Liver (tissue), 9 donors: ENCODE data around the gene STAT6. TPM values are rescaled to one million over a fixed set of nuclear protein-coding genes. Genes with fewer than 3 reads are reported as not detected.
A peak's percentile ranks its signal among the peaks of the same experiment; 100 is the strongest.

Experiments
- DNase-seq: peaks from one replicate; pipeline ENCODE4 v3.0.0-alpha.2; 2017; ENCODE audit warnings: low spot score
- H3K27ac ChIP-seq, 2 donors: one replicate each; pipeline ENCODE4 v1.7.0; 2013; ENCODE audit warnings: inconsistent platforms in 2 of 2, low read length in 2 of 2, control low read depth in 1 of 2, low read depth in 1 of 2, mild to moderate bottlenecking in 1 of 2
- H3K27me3 ChIP-seq, 4 donors: one replicate each; pipeline versions ENCODE4 v1.6.1 to v1.7.0; 2013; ENCODE audit warnings: low read length in 3 of 4, inconsistent platforms in 1 of 4, mild to moderate bottlenecking in 1 of 4, moderate library complexity in 1 of 4; ENCODE audit not compliant: control insufficient read depth in 4 of 4, insufficient read depth in 4 of 4
- H3K36me3 ChIP-seq, 4 donors: one replicate each; pipeline versions ENCODE4 v1.6.1 to v1.7.0; 2013; ENCODE audit warnings: low read length in 3 of 4, mild to moderate bottlenecking in 3 of 4, low read depth in 1 of 4, moderate library complexity in 1 of 4; ENCODE audit not compliant: control insufficient read depth in 4 of 4, insufficient read depth in 3 of 4
- H3K4me1 ChIP-seq, 4 donors: one replicate each; pipeline versions ENCODE4 v1.6.1 to v1.7.0; 2013; ENCODE audit warnings: low read length in 3 of 4, mild to moderate bottlenecking in 3 of 4, moderate library complexity in 1 of 4; ENCODE audit not compliant: control insufficient read depth in 4 of 4, insufficient read depth in 4 of 4
- H3K4me3 ChIP-seq, 3 donors: one replicate each; pipeline versions ENCODE4 v1.6.1 to v1.7.0; 2013; ENCODE audit warnings: low read length in 3 of 3, control low read depth in 1 of 3, low read depth in 1 of 3, mild to moderate bottlenecking in 1 of 3
- H3K9ac ChIP-seq, 2 donors: one replicate each; pipeline ENCODE4 v1.7.0; 2013; ENCODE audit warnings: low read length in 2 of 2, mild to moderate bottlenecking in 2 of 2, moderate library complexity in 2 of 2, control low read depth in 1 of 2, low read depth in 1 of 2
- H3K9me3 ChIP-seq, 4 donors: one replicate each; pipeline versions ENCODE4 v1.6.1 to v1.7.0; 2013; ENCODE audit warnings: low read length in 3 of 4; ENCODE audit not compliant: control insufficient read depth in 4 of 4
- ATF3 ChIP-seq: IDR thresholded peaks from 2 replicates; pipeline ENCODE4 v1.6.1; 2016; ENCODE audit warnings: antibody characterized with exemption
- CTCF ChIP-seq: fragments of 150-350 bp; IDR thresholded peaks from 2 replicates; pipeline ENCODE4 v1.5.1; 2017; ENCODE audit warnings: improper control_type of control experiment, low read depth, low read length; ENCODE audit not compliant: missing input control
- EGR1 ChIP-seq, 2 donors: IDR thresholded peaks; 2 replicates each; pipeline ENCODE4 v1.6.1; 2016 to 2018; ENCODE audit warnings: antibody characterized with exemption in 2 of 2, low read depth in 2 of 2
- FOXA1 ChIP-seq: IDR thresholded peaks from 2 replicates; pipeline ENCODE4 v1.6.1; 2016; ENCODE audit warnings: antibody characterized with exemption
- FOXA2 ChIP-seq: IDR thresholded peaks from 2 replicates; pipeline ENCODE4 v1.6.1; 2016; ENCODE audit warnings: antibody characterized with exemption
- GABPA ChIP-seq, 2 donors: IDR thresholded peaks in 1 of 2; conservative IDR thresholded peaks in 1 of 2; 2 replicates each; pipeline ENCODE4 v1.6.1; 2016; ENCODE audit warnings: antibody characterized with exemption in 2 of 2, mild to moderate bottlenecking in 1 of 2, moderate library complexity in 1 of 2
- HNF4A ChIP-seq, 2 donors: conservative IDR thresholded peaks; 2 replicates each; pipeline ENCODE4 v1.6.1; 2016; ENCODE audit warnings: antibody characterized with exemption in 2 of 2, mild to moderate bottlenecking in 2 of 2
- HNF4G ChIP-seq: IDR thresholded peaks from 2 replicates; pipeline ENCODE4 v1.6.1; 2016; ENCODE audit warnings: antibody characterized with exemption
- JUND ChIP-seq, 2 donors: IDR thresholded peaks; 2 replicates each; pipeline ENCODE4 v1.6.1; 2016; ENCODE audit warnings: antibody characterized with exemption in 2 of 2
- MAX ChIP-seq: IDR thresholded peaks from 2 replicates; pipeline ENCODE4 v1.6.1; 2016; ENCODE audit warnings: antibody characterized with exemption
- NR2F2 ChIP-seq: IDR thresholded peaks from 2 replicates; pipeline ENCODE4 v1.6.1; 2016; ENCODE audit warnings: antibody characterized with exemption
- RAD21 ChIP-seq, 2 donors: IDR thresholded peaks; 2 replicates each; pipeline ENCODE4 v1.6.1; 2016; ENCODE audit warnings: antibody characterized with exemption in 2 of 2, mild to moderate bottlenecking in 2 of 2
- REST ChIP-seq: IDR thresholded peaks from 2 replicates; pipeline ENCODE4 v1.6.1; 2016; ENCODE audit warnings: antibody characterized with exemption, mild to moderate bottlenecking
- RXRA ChIP-seq, 2 donors: IDR thresholded peaks; 2 replicates each; pipeline ENCODE4 v1.6.1; 2017 to 2018; ENCODE audit warnings: antibody characterized with exemption in 2 of 2, mild to moderate bottlenecking in 1 of 2
- SP1 ChIP-seq: IDR thresholded peaks from 2 replicates; pipeline ENCODE4 v1.6.1; 2018; ENCODE audit warnings: antibody characterized with exemption, mild to moderate bottlenecking
- YY1 ChIP-seq: IDR thresholded peaks from 2 replicates; pipeline ENCODE4 v1.6.1; 2016; ENCODE audit warnings: antibody characterized with exemption, mild to moderate bottlenecking
- ZBTB33 ChIP-seq: IDR thresholded peaks from 2 replicates; pipeline ENCODE4 v1.6.1; 2016; ENCODE audit warnings: antibody characterized with exemption
- WGBS: extraction: QIAGEN DNeasy Blood & Tissue Kit; methylation state at CpG from one replicate; pipeline ENCODE4 v1.1.7; 2013; 5-methylcytosine and 5-hydroxymethylcytosine counted together
- polyA plus RNA-seq, 2 donors: library from polyadenylated mRNA; stranded (reverse) in 1 of 2; unstranded in 1 of 2; fragments of 200-250 nt in 1 of 2; fragments of >200 nt in 1 of 2; fragmentation: Nextera tagmentation in 1 of 2; extraction: Ambion mirVana in 1 of 2; gene quantifications; one replicate each; pipeline versions ENCODE4 v1.2.1 to v1.2.3, GENCODE V29; 2013 to 2015
- total RNA-seq, 2 donors: library from RNA; depleted of rRNA; stranded (reverse); fragments of >200 nt; gene quantifications; one replicate each; pipeline ENCODE4 v1.2.3, GENCODE V29; 2014
- donor health status: healthy.
- donor health status: healthy.
- donor health status: healthy.
- donor health status: healthy.
- donor health status: healthy.

Gene STAT6
- total and polyA plus RNA-seq, 4 donors = 27.4 to 57.4 (median 43.6) TPM

- H3K4me1 ChIP-seq = peaks cover 30 to 80% (median 62%) of the 10 kb centered on the region in 4 donors
- H3K27me3 ChIP-seq = no peaks in the 10 kb centered on the region
- H3K27ac ChIP-seq = peak overlapping the region; percentile 63 to 93
- H3K4me3 ChIP-seq = peak overlapping the region in 1 of 3 donors; percentile 4
- no peak overlapping the region for H3K9ac ChIP-seq
- DNase-seq = peak; percentile 72
- no peaks in the 10 kb centered on the region for H3K9me3 ChIP-seq
- 30% methylated on average over 13 of the region's 13 CpGs for WGBS
- peaks cover 17 to 25% (median 21%) of the 10 kb centered on the region in 4 donors for H3K36me3 ChIP-seq
- TF ChIP-seq HNF4A (conservative IDR thresholded peaks at IDR 0.05) (peak; percentile 97 to 98), REST (peak; percentile 42), MAX (peak; percentile 92), JUND (IDR thresholded peaks at IDR 0.05) (peak in 1 of 2 donors; percentile 84), FOXA1 (no peak), ATF3 (no peak), NR2F2 (peak; percentile 91), EGR1 (IDR thresholded peaks at IDR 0.05; ENCODE audit: low read depth in 2 of 2) (peak in 1 of 2 donors; percentile 77), SP1 (peak; percentile 89), RXRA (IDR thresholded peaks at IDR 0.05) (peak; percentile 94 to 95), HNF4G (peak; percentile 98), RAD21 (IDR thresholded peaks at IDR 0.05) (no peak), GABPA (IDR thresholded peaks at IDR 0.05 in 1 of 2, conservative IDR thresholded peaks at IDR 0.05 in 1 of 2) (peak in 1 of 2 donors; percentile 20), ZBTB33 (peak; percentile 76), FOXA2 (peak; percentile 17), YY1 (peak; percentile 56), CTCF (no peak)
Measured at GRCh38 chr12:57138526-57139272, 27.5 kb upstream of the STAT6 start.
